Upper lobe of left lung (tissue), 6 donors: ENCODE data around the gene DPCD. TPM values are rescaled to one million over a fixed set of nuclear protein-coding genes. Genes with fewer than 3 reads are reported as not detected.

Experiments
- ATAC-seq, 2 donors: fragments of 200-7000 bp; cut with Tn5 transposase; one replicate each; pipeline ENCODE4 v1.9.1; 2022; ENCODE audit warnings: mild to moderate bottlenecking in 2 of 2, moderate library complexity in 2 of 2; ENCODE audit not compliant: low FRiP score in 2 of 2
- DNase-seq, 2 donors: peaks; one replicate each; pipeline ENCODE4 v3.0.0-alpha.2; 2019 to 2020
- H3K27ac ChIP-seq, 4 donors: fragments of 200-600 bp; sonication (generic); one replicate each; pipeline ENCODE4 v1.5.1; 2016 to 2019
- H3K27me3 ChIP-seq, 4 donors: fragments of 200-600 bp; sonication (generic); one replicate each; pipeline ENCODE4 v1.5.1; 2017 to 2019
- H3K36me3 ChIP-seq, 4 donors: fragments of 200-600 bp; sonication (generic); one replicate each; pipeline ENCODE4 v1.5.1; 2016 to 2019
- H3K4me1 ChIP-seq, 4 donors: fragments of 200-600 bp; sonication (generic); one replicate each; pipeline ENCODE4 v1.5.1; 2018 to 2019
- H3K4me3 ChIP-seq, 4 donors: fragments of 200-600 bp; sonication (generic); one replicate each; pipeline ENCODE4 v1.5.1; 2017 to 2019; ENCODE audit warnings: mild to moderate bottlenecking in 2 of 4, moderate library complexity in 1 of 4
- H3K9me3 ChIP-seq, 4 donors: fragments of 200-600 bp; sonication (generic); one replicate each; pipeline ENCODE4 v1.5.1; 2018 to 2019
- CTCF ChIP-seq, 6 experiments: fragments of 450-650 bp in 4 of 6; fragments of 200-600 bp in 2 of 6; sonication (generic) in 2 of 6; IDR thresholded peaks; one replicate each; pipeline ENCODE4 v1.5.1; 2016 to 2019; ENCODE audit warnings: antibody characterized with exemption in 6 of 6
- EP300 ChIP-seq, 4 donors: sonication (generic); formaldehyde crosslinking; IDR thresholded peaks; one replicate each; pipeline ENCODE4 v1.5.1; 2017; ENCODE audit warnings: antibody characterized with exemption in 4 of 4, control low read depth in 2 of 4
- POLR2A ChIP-seq, 4 donors: fragments of 450-650 bp; IDR thresholded peaks; one replicate each; pipeline ENCODE4 v1.5.1; 2016 to 2017; ENCODE audit warnings: antibody characterized with exemption in 4 of 4, mild to moderate bottlenecking in 2 of 4
- POLR2AphosphoS5 ChIP-seq, 2 donors: sonication (generic); formaldehyde crosslinking; IDR thresholded peaks; one replicate each; pipeline ENCODE4 v1.5.1; 2017; ENCODE audit warnings: antibody characterized with exemption in 2 of 2
- WGBS, 2 donors: methylation state at CpG; one replicate each; pipeline ENCODE4 v1.1.5; 2017 to 2018; 5-methylcytosine and 5-hydroxymethylcytosine counted together
- total RNA-seq, 6 donors: library from RNA; depleted of rRNA in 4 of 6; stranded (reverse); fragments of >200 nt in 4 of 6; gene quantifications; one replicate each; pipeline versions ENCODE4 v1.1.0 to v1.2.1, GENCODE V29; 2016 to 2021
- donor health status: DM: no; HTN: no; CAD: no; lungs with moderate emphysema.
- donor health status: DM: no; HTN: yes; CAD: no; lungs with severe emphysema.

DPCD gene
- total RNA-seq, 6 donors from 2014 or later = 3.7 to 36.2 (median 15.1) TPM

GRCh38 chr10:101576211-101576863 is 11.8 kb upstream of the DPCD start:
- TF ChIP-seq POLR2AphosphoS5 (IDR thresholded peaks at IDR 0.05) (no peak), POLR2A (IDR thresholded peaks at IDR 0.05) (no peak), EP300 (IDR thresholded peaks at IDR 0.05) (no peak), CTCF (IDR thresholded peaks at IDR 0.05) (no peak)
- no peaks in the 10 kb centered on the region for H3K27me3 ChIP-seq
- ATAC-seq (no peak), DNase-seq (no peak)
- H3K9me3 ChIP-seq = peaks cover 0 to 7% (median 6%) of the 10 kb centered on the region in 4 donors
- H3K36me3 ChIP-seq = peaks cover 0 to 40% (median 30%) of the 10 kb centered on the region in 4 donors
- no peak overlapping the region for H3K27ac ChIP-seq
- 87 to 88% methylated on average over 7 of the region's 7 CpGs for WGBS, 2 donors
- H3K4me1 ChIP-seq = no peaks in the 10 kb centered on the region
- no peak overlapping the region for H3K4me3 ChIP-seq

DNA sequence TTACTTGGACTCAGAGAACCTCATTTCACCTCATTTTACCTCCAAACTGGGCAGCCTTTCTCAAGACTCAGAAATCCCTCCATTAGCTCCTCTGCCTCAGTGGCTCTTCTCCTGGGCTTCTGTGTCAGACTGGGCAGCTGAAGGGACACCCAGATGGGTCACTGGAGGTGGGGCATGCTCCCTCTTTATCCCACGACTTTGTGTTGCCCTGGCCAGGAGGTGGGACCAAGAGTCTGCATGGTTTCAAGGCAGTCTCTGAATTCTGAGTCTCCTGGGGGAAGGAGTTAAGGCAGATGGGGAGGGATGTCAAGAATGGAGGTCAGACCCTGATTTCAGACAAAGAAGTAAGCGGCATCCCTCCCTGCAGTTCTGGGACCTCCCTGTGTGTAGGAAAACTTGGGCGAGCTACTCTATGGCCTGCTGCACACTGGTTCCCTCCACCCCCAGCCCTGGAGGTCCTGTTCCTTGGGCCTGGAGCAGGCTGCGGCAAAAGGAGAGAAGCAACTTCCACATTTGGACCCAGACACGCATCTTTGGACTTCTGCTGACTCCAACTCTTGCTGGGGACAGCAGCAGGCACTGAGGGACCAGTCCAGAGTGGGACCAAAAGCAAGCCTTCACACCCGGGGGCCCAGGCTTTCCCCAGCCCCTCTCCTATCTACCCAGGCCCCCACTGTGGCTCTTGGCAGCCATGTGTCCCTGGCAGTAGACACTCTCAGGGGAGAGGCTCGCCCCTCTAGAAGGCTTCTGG is 10.8 kb upstream of the DPCD start:
- H3K36me3 ChIP-seq = peaks cover 0 to 44% (median 33%) of the 10 kb centered on the region in 4 donors
- H3K4me3 ChIP-seq = no peak overlapping the region
- H3K27me3 ChIP-seq = no peaks in the 10 kb centered on the region
- peaks cover 0 to 7% (median 6%) of the 10 kb centered on the region in 4 donors for H3K9me3 ChIP-seq
- no peak for ATAC-seq
- no peak for TF ChIP-seq CTCF (IDR thresholded peaks at IDR 0.05)
- TF ChIP-seq POLR2A (IDR thresholded peaks at IDR 0.05) = no peak
- no peak for TF ChIP-seq POLR2AphosphoS5 (IDR thresholded peaks at IDR 0.05)
- no peak for TF ChIP-seq EP300 (IDR thresholded peaks at IDR 0.05)
- no peak overlapping the region for H3K27ac ChIP-seq
- no peaks in the 10 kb centered on the region for H3K4me1 ChIP-seq
- 94 to 96% methylated on average over 6 to 7 of the region's 7 CpGs for WGBS, 2 donors
- DNase-seq = no peak

DNA sequence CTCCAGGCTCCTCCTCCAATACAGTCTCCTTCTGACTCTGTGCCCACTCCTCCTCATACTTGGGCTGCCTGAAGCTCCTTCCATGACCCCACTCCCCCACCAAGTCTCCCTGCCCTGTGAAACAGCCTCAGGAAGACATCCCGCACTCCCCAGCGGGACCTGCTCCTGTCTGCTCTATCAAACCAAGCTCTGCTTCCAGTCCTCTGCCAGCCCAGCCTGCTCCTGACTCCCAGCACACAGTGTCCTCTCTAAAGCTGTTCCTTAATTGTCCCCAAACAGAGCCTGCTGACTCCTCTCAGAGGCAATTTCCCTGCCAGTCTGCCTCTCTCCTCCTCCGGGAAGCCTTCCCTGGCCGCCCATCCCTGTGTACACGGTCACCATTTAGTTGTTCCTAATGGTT is 9.9 kb upstream of the DPCD start:
- Histone ChIP-seq H3K27ac (no peak overlapping the region), H3K36me3 (peaks cover 0 to 53% (median 42%) of the 10 kb centered on the region in 4 donors), H3K4me3 (no peak overlapping the region), H3K9me3 (peaks cover 0 to under 1% (median 0%) of the 10 kb centered on the region in 4 donors), H3K27me3 (no peaks in the 10 kb centered on the region), H3K4me1 (no peaks in the 10 kb centered on the region)
- 94 to 95% methylated on average over 5 of the region's 5 CpGs for WGBS, 2 donors
- no peak for ATAC-seq
- no peak for DNase-seq
- TF ChIP-seq POLR2A (IDR thresholded peaks at IDR 0.05) (no peak), EP300 (IDR thresholded peaks at IDR 0.05) (no peak), CTCF (IDR thresholded peaks at IDR 0.05) (no peak), POLR2AphosphoS5 (IDR thresholded peaks at IDR 0.05) (no peak)

GRCh38 chr10:101578803-101579515 is 9.2 kb upstream of the DPCD start:
- H3K4me3 ChIP-seq = no peak overlapping the region
- TF ChIP-seq POLR2A (IDR thresholded peaks at IDR 0.05) (no peak), POLR2AphosphoS5 (IDR thresholded peaks at IDR 0.05) (no peak), CTCF (IDR thresholded peaks at IDR 0.05) (no peak), EP300 (IDR thresholded peaks at IDR 0.05) (no peak)
- H3K27me3 ChIP-seq = no peaks in the 10 kb centered on the region
- no peak overlapping the region for H3K27ac ChIP-seq
- H3K4me1 ChIP-seq = no peaks in the 10 kb centered on the region
- ATAC-seq (no peak), DNase-seq (peak in 1 of 2 donors; percentile 49)
- peaks cover 0 to 61% (median 47%) of the 10 kb centered on the region in 4 donors for H3K36me3 ChIP-seq
- H3K9me3 ChIP-seq = no peaks in the 10 kb centered on the region
- 80 to 90% methylated on average over 3 to 13 of the region's 13 CpGs for WGBS, 2 donors
